Embryonic facial prominence (tissue), 1 donor: ENCODE data around the gene EYS.

Source experiments
- DNase-seq: peaks from one replicate; pipeline ENCODE4 v3.0.0-alpha.2; 2016; ENCODE audit errors: extremely low spot score

Gene EYS

DNA sequence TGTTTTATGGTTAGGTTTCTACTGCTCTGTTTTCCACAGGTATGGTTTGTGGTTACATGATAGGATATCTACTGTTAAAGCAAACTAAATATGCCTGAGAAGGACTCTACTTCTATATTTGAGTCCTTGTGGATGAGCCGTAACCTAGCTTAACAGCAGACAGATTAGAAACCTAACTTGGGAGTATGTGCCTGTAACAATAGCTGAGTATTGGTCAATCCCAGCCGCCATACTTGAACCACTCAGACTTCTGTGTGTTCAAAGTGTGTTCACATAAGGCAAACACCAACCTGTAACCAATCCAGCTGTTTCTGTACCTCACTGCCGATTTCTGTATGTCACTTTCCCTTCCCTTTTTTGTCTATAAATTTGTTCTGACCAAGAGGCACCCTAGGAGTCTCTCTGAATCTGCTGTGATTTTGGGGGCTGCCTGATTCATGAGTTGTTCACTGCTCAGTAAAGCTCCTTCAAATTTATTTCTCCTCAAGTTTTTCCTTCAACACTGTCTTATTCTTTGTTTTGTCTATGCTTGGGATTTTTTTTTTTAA is 2034.4 kb downstream of the EYS start:
- DNase-seq = no peak

DNA sequence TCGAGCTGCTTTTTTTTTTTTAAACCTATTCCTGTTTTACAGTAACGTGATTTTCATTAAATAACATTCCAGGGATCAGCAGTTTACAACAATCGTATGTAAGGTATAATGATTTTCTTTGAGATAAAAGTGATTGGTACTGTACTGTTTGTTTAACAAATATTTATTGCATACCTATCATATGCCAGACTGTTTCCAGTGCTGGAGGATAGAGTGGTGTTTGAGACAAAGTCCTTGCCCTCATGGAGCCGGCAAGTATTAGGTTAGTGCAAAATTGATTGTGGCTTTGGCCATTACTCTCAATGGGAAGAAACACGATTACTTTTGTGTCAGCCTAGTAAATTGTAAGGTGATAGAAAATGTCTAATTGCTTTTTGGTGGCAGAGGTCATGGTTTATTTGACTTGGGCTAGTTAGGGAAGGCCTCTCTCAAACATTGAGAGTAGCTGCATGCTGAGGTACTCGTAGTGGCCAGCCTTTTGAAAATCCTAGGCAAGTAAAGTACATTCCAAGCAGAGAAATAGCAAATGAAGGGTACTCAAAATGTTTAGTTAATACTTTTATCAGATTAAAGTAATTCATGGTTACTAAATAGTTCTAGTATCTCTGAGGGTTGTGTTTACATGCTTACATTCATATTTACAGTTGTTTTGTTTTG is 2035.8 kb downstream of the EYS start:
- no peak for DNase-seq
